Measurements from ENCODE around the gene BUB1B. TPM values are rescaled to one million over a fixed set of nuclear protein-coding genes. Genes with fewer than 3 reads are reported as not detected.

Gene BUB1B
- total RNA-seq, 1 donor = 2.7 TPM

GRCh38 chr15:40197434-40197833 lies 36.6 kb downstream of the BUB1B start:
- Histone ChIP-seq H3K4me3 (ENCODE audit: low read length) (no peak overlapping the region), H3K9me3 (ENCODE audit: low read depth, low read length) (no peaks in the 10 kb centered on the region), H3K4me1 (ENCODE audit: insufficient read depth, low read length) (peaks cover 8% of the 10 kb centered on the region), H3K27me3 (ENCODE audit: insufficient read depth, low read length) (no peaks in the 10 kb centered on the region)

- H3K9me3 ChIP-seq (ENCODE audit: low read depth, low read length) = no peaks in the 10 kb centered on the region
- no peak overlapping the region for H3K4me3 ChIP-seq (ENCODE audit: low read length)
- no peaks in the 10 kb centered on the region for H3K27me3 ChIP-seq (ENCODE audit: insufficient read depth, low read length)
- peaks cover 8% of the 10 kb centered on the region for H3K4me1 ChIP-seq (ENCODE audit: insufficient read depth, low read length)
These were observed 37.7 kb downstream of the BUB1B start for GRCh38 chr15:40198355-40199085.

DNA sequence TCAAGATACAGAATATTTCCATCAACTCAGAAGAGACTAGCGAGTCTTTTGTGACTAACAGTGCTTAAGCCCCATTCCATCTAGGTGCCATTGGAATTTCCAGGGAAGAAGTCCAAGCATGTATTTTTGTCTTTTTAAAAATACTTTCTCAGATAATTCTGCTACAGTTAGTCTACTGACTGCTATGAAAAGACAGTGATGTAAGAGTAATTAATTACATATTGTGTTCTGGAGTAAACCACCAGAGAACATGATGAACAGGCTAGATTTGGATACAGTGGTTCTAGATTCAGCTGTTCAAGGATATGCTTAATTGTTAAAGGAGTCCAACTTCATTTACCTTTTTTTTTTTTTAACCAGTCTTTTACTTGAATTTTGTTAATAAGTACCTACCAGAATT lies 43.2 kb downstream of the BUB1B start:
- Histone ChIP-seq H3K27me3 (ENCODE audit: insufficient read depth, low read length) (no peaks in the 10 kb centered on the region), H3K9me3 (ENCODE audit: low read depth, low read length) (no peaks in the 10 kb centered on the region), H3K4me3 (ENCODE audit: low read length) (no peak overlapping the region), H3K4me1 (ENCODE audit: insufficient read depth, low read length) (no peaks in the 10 kb centered on the region)

DNA sequence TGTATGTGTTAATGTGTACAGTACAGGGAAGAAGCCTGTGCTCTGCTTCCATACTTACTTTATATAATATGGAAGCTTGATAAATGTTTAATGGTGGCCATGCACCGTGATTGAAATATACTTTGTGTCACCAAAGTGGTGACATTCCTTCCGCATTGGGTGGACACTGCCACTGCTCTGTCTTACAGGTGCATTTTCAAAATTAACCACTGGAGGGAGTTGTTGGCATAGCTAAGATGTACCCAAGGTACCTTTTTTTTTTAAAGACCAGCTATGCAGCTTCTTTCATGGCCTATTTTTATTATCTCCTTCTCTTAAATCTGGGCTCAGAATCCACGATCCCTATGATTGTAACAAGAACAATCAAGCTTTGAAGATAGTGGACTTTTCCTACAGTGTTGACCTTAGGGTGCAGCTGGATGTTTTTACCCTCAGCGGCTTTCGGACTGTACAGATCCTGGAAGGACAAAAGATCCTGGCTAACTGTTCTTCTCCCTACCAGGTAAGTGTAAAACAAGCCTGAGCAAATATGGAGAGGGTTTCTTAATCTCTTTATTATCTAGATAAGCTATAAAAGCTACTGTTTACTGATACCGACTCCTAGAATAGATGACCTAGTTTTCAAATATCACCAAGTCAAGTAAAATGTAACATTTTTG lies 56.4 kb downstream of the BUB1B start:
- H3K4me1 ChIP-seq (ENCODE audit: insufficient read depth, low read length) = no peaks in the 10 kb centered on the region
- H3K27me3 ChIP-seq (ENCODE audit: insufficient read depth, low read length) = no peaks in the 10 kb centered on the region
- H3K4me3 ChIP-seq (ENCODE audit: low read length) = no peak overlapping the region
- no peaks in the 10 kb centered on the region for H3K9me3 ChIP-seq (ENCODE audit: low read depth, low read length)

- Histone ChIP-seq H3K9me3 (ENCODE audit: low read depth, low read length) (no peaks in the 10 kb centered on the region), H3K27me3 (ENCODE audit: insufficient read depth, low read length) (no peaks in the 10 kb centered on the region), H3K4me1 (ENCODE audit: insufficient read depth, low read length) (no peaks in the 10 kb centered on the region), H3K4me3 (ENCODE audit: low read length) (no peak overlapping the region)
These were observed 58.9 kb downstream of the BUB1B start for GRCh38 chr15:40219801-40220200.

DNA sequence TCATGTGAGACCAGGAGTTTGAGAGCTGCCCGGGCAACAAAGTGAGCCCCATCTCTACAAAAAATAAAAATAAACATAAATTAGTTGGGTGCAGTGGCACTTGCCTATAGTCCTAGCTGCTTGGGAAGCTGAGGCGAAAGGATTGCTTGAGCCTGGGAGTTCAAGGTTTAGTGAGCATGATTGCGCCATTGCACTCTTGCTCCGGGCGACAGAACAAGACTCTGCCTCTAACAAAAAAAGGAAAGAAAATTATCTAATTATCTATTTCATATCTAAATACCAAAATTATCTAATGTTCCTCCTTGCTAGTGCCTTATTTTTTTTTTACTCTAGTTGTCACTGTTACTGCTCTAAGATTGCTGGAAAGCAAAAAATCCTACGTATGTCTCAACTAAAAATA lies 61.3 kb downstream of the BUB1B start:
- Histone ChIP-seq H3K4me3 (ENCODE audit: low read length) (no peak overlapping the region), H3K9me3 (ENCODE audit: low read depth, low read length) (no peaks in the 10 kb centered on the region), H3K4me1 (ENCODE audit: insufficient read depth, low read length) (no peaks in the 10 kb centered on the region)

DNA sequence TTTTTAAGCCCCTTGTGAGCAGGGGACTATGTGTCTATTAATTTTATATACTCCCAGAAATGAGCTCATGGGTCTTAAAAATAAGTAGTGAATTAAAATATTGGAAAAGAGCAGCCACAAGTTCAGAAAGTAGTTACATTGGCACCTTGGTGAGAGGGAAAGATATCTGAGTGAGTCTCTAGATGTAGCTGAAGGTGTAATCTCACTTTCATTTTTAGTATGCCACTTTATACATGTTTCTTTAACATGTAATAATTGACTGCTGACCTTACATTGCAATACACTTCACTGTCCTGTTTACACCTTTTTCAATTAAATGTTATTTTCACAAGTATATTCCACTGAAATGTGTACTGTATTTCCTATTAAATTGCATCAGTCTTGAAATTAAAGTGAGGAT lies 65.9 kb downstream of the BUB1B start:
- no peaks in the 10 kb centered on the region for H3K9me3 ChIP-seq (ENCODE audit: low read depth, low read length)
- no peaks in the 10 kb centered on the region for H3K4me1 ChIP-seq (ENCODE audit: insufficient read depth, low read length)
- no peak overlapping the region for H3K4me3 ChIP-seq (ENCODE audit: low read length)
- no peaks in the 10 kb centered on the region for H3K27me3 ChIP-seq (ENCODE audit: insufficient read depth, low read length)

More for the DNA sequence above, 61.3 kb downstream of the BUB1B start:
- H3K27me3 ChIP-seq (ENCODE audit: insufficient read depth, low read length) = no peaks in the 10 kb centered on the region

GRCh38 chr15:40229316-40229715 lies 68.4 kb downstream of the BUB1B start:
- H3K27me3 ChIP-seq (ENCODE audit: insufficient read depth, low read length) = no peaks in the 10 kb centered on the region
- H3K4me3 ChIP-seq (ENCODE audit: low read length) = no peak overlapping the region
- no peaks in the 10 kb centered on the region for H3K9me3 ChIP-seq (ENCODE audit: low read depth, low read length)
- H3K4me1 ChIP-seq (ENCODE audit: insufficient read depth, low read length) = peaks cover 17% of the 10 kb centered on the region

- H3K9me3 ChIP-seq (ENCODE audit: low read depth, low read length) = no peaks in the 10 kb centered on the region
- peaks cover 24% of the 10 kb centered on the region for H3K4me1 ChIP-seq (ENCODE audit: insufficient read depth, low read length)
- no peak overlapping the region for H3K4me3 ChIP-seq (ENCODE audit: low read length)
- H3K27me3 ChIP-seq (ENCODE audit: insufficient read depth, low read length) = no peaks in the 10 kb centered on the region
These were observed 69.1 kb downstream of the BUB1B start for GRCh38 chr15:40229956-40230355.

GRCh38 chr15:40232625-40233070 lies 71.8 kb downstream of the BUB1B start:
- H3K4me1 ChIP-seq (ENCODE audit: insufficient read depth, low read length) = peaks cover 35% of the 10 kb centered on the region
- no peak overlapping the region for H3K4me3 ChIP-seq (ENCODE audit: low read length)
- no peaks in the 10 kb centered on the region for H3K27me3 ChIP-seq (ENCODE audit: insufficient read depth, low read length)
- H3K9me3 ChIP-seq (ENCODE audit: low read depth, low read length) = no peaks in the 10 kb centered on the region

DNA sequence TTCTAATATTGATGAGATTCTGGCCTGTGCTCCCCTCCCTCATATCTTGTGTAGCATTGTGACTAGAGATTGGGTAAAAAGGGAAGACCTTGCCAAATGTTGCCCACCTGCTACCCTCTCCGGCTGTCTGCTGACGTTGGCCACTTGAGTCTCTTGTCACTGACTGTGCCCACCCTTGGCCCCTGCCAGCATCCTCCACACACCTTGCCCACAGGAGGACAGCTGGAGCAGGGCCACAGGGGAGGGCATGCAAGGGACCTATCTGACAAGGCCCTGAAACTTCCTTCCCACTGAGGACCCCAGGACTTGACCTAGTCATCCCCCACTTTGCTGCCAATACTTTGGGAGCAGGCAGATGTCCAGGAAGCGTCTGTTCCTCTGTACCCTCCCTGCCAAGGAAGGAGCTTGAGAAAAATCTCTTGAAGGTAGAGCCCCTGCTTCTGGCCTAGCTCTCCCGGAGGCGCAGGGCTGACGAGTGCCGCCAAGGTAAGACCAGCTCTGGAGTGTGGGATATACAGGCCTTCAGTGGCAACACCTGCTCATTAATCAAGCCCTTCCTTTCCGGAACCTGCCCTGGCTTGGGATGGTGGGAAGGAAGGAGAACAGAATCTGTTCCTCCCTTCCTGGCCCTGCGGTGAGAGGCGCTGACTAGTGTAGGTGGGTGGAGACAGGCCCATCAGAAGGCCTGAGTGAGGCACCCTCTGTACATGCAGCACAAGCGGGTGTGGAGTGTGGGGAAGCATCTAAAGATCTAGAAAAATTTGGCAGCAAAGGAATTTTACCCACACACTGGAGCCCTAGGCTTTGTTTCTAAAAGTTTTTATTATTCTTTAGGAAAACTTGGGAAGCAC lies 73.1 kb downstream of the BUB1B start:
- no peak overlapping the region for H3K4me3 ChIP-seq (ENCODE audit: low read length)
- H3K4me1 ChIP-seq (ENCODE audit: insufficient read depth, low read length) = peaks cover 40% of the 10 kb centered on the region
- peaks cover 3% of the 10 kb centered on the region for H3K27me3 ChIP-seq (ENCODE audit: insufficient read depth, low read length)
- no peaks in the 10 kb centered on the region for H3K9me3 ChIP-seq (ENCODE audit: low read depth, low read length)

- Histone ChIP-seq H3K27me3 (ENCODE audit: insufficient read depth, low read length) (peaks cover 5% of the 10 kb centered on the region), H3K4me1 (ENCODE audit: insufficient read depth, low read length) (peaks cover 47% of the 10 kb centered on the region), H3K4me3 (ENCODE audit: low read length) (no peak overlapping the region), H3K9me3 (ENCODE audit: low read depth, low read length) (no peaks in the 10 kb centered on the region)
These were observed 73.9 kb downstream of the BUB1B start for GRCh38 chr15:40234783-40235182.

GRCh38 chr15:40235201-40235885 lies 74.5 kb downstream of the BUB1B start:
- no peak overlapping the region for H3K4me3 ChIP-seq (ENCODE audit: low read length)
- H3K9me3 ChIP-seq (ENCODE audit: low read depth, low read length) = no peaks in the 10 kb centered on the region
- H3K27me3 ChIP-seq (ENCODE audit: insufficient read depth, low read length) = peaks cover 5% of the 10 kb centered on the region
- peaks cover 47% of the 10 kb centered on the region for H3K4me1 ChIP-seq (ENCODE audit: insufficient read depth, low read length)

DNA sequence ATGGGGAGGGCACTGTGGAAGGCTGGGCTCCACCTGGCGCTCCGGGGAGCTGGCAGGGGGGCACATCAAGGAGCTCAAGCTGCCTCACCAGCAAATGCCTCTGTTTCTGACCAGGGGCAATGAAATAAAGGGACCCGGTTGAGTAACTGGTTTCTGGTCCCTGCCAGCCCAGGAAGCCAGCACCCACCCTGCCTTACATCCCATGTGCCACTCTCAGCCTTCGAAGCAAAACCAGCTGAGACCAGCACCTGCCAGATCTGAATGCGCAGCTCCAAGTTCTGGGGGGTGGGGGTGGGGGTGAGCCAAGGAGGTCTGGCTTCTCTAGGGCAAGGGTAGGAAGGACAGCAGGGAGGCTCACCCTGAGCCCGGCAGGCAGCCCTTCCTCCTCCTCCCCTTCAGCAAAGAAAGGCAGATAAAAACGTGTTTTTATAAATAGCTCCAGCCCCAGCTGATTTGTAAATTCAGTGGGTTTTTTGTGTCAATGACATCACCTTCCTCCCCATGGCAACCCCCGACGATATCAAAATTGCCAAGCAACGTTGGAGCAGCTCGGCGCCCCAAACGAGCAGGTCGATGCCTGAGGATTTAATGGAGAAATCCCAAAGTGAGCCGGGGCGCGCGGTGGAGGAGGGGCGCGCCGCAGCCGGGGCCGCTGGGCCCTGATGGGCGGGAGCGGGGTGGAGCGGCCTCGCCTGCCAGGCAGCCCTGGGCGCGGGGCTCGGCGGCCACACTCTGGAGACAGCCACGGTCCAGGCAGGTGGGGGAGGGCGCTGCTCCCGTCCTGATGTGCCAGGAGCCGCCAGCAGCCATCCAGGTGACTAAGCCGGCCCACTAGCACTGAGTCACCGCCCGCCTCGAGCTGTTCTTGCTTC lies 77.9 kb downstream of the BUB1B start, which contains the start of gene PAK6:
PAK6 (plus strand) TSS at position 532 of the 872 bp plus-strand sequence. CDS start 25,723 bp downstream, outside the sequence.
- H3K27me3 ChIP-seq (ENCODE audit: insufficient read depth, low read length) = peaks cover 5% of the 10 kb centered on the region
- H3K4me1 ChIP-seq (ENCODE audit: insufficient read depth, low read length) = peaks cover 35% of the 10 kb centered on the region
- no peak within 1 kb of the TSS for H3K4me3 ChIP-seq (ENCODE audit: low read length)
- no peaks in the 10 kb centered on the region for H3K9me3 ChIP-seq (ENCODE audit: low read depth, low read length)
